ENCODE measurements around the gene SASH1.

SASH1 gene

GRCh38 chr6:148398678-148399077, 56.0 kb downstream of the SASH1 start:
- peak in 9 of 56 donors; percentile 18 to 57 (median 42) for DNase-seq

GRCh38 chr6:148401571-148401970, 58.9 kb downstream of the SASH1 start:
- DNase-seq = no peak

GRCh38 chr6:148404456-148405054, 61.9 kb downstream of the SASH1 start:
- no peak for DNase-seq

- DNase-seq = no peak
Observed at GRCh38 chr6:148405894-148406293, 63.3 kb downstream of the SASH1 start.

GRCh38 chr6:148406579-148407371, 64.1 kb downstream of the SASH1 start:
- DNase-seq = no peak

- DNase-seq = no peak
Observed at GRCh38 chr6:148407372-148407771, 64.7 kb downstream of the SASH1 start.

GRCh38 chr6:148413321-148414091, 70.9 kb downstream of the SASH1 start:
- DNase-seq = no peak

GRCh38 chr6:148414092-148414489, 71.5 kb downstream of the SASH1 start:
- no peak for DNase-seq

- no peak for DNase-seq
Observed at GRCh38 chr6:148414836-148415235, 72.2 kb downstream of the SASH1 start.

GRCh38 chr6:148415511-148416260, 73.0 kb downstream of the SASH1 start:
- no peak for DNase-seq

GRCh38 chr6:148416330-148416965, 73.8 kb downstream of the SASH1 start:
- DNase-seq = no peak

- no peak for DNase-seq
Observed at GRCh38 chr6:148417045-148417444, 74.4 kb downstream of the SASH1 start.

GRCh38 chr6:148419430-148419829, 76.8 kb downstream of the SASH1 start:
- no peak for DNase-seq

- peak in 11 of 56 donors; percentile 13 to 52 (median 28) for DNase-seq
Observed at GRCh38 chr6:148422085-148422484, 79.4 kb downstream of the SASH1 start.

- no peak for DNase-seq
Observed at GRCh38 chr6:148423133-148423532, 80.5 kb downstream of the SASH1 start.

- DNase-seq = peak in 2 of 56 donors; percentile 12 to 46
Observed at GRCh38 chr6:148423601-148424270, 81.1 kb downstream of the SASH1 start.

- DNase-seq = no peak
Observed at GRCh38 chr6:148425443-148425842, 82.8 kb downstream of the SASH1 start.

GRCh38 chr6:148426317-148426977, 83.8 kb downstream of the SASH1 start:
- DNase-seq = no peak

GRCh38 chr6:148427333-148427732, 84.7 kb downstream of the SASH1 start:
- no peak for DNase-seq

- no peak for DNase-seq
Observed at GRCh38 chr6:148429423-148429822, 86.8 kb downstream of the SASH1 start.
